ENCODE measurements around the gene SHISA9. TPM values are rescaled to one million over a fixed set of nuclear protein-coding genes. Genes with fewer than 3 reads are reported as not detected.

Gene SHISA9
- total RNA-seq, 1 donor from 2014 or later: 0.99 TPM

DNA sequence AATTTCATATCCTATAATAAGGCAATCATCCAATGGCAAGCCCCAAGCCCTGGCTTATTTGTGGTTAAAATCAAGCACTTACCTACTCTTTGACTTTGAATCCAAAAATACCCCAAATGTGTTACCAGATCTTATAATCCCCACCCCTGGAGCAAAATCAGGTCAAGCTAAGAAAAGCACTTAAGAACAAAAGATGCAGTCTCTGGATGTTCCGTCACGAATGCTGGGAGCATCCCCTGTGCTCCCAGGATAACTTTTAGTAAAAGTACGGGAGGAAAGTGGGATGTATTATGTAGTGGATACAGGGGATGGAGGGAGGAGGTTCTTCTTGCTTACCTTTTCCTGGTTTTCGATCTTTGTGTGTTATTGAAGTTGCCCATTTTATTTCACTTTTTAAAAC is 29.5 kb downstream of the SHISA9 start:
- intact Hi-C loops (cut with micrococcal nuclease): no loop called here
- ATAC-seq (no peak), DNase-seq (no peak)

DNA sequence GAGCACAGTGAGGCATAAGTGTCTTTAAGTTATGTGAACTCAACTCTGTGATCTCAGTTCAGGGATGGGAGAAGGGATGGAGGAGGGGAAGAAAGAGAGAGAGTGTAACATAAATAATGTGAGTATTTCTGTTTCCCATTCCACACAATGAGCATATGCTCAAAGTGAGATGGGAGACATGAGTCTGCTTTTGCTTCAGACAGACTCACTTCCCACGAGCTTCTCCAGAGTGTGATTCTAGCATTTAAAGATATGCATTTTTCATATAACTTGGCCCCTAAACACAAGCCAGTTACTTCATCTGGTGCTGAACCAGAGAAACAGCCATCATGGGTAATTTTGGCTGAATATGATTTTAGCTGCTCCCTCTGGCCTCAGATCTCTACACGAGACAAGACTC is 35.0 kb downstream of the SHISA9 start:
- intact Hi-C loops (cut with micrococcal nuclease): no loop called here
- DNase-seq: no peak
- no peak for ATAC-seq

DNA sequence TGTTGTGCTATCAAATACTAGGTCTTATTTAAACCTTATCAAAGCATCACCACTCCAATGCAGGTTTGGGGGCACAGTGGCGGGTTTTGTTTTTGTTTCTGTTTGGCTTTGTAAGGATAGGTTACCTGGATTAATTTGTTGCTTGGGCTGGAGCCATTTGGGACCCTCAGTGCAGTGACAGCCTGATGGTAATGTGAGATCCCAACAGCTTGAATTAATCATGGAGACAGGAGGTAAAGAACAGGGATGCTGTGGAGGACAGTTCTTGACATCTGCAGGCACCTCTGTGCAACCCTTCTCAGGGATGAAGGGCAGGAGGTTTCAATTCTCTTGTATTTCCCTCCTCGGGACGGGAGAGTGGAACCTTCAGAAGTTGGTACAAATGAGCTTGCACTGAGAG is 40.5 kb downstream of the SHISA9 start:
- intact Hi-C loops (cut with micrococcal nuclease): no loop called here
- ATAC-seq (no peak), DNase-seq (no peak)

DNA sequence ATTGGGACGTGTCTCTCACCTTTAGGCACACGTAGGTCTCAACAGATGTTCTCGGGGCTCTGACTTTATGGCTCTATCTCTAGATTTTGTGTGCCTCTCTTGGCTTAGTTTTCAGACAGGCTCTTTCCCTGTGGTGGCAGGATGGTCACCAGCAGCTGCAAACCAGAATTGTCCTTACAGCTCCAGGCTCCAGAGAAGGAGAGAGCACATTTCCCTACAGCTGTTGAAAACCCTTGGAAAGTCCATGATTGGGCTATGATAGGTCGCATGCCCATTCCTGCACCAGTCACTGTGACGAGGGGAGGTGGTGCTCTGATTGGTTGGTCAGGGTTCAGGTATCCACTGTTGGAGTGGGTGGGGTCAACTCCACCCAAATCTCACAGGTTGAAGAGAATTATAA is 41.5 kb downstream of the SHISA9 start:
- ATAC-seq (no peak), DNase-seq (no peak)
- intact Hi-C loops (cut with micrococcal nuclease): no loop called here

DNA sequence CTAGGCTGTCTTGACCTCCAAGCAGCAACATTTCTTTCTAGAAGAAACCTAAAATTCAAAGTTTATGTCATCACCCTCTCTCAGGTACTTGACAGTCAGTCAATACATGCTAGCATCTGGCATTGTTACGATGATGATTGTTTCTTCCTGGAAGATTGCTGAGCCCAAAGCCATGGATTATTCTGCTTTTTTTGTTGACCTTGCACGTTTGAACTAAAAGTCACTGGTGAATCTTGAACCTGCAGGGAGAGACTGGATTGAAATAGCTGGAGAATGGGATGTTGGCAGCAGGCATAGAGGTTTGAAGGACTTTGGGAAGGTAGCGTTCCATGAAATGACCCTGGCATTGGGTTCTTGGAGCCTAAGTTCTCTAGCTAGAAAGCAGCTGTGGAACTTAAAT is 42.9 kb downstream of the SHISA9 start:
- DNase-seq (no peak), ATAC-seq (no peak)
- intact Hi-C loops (cut with micrococcal nuclease): no loop called here

DNA sequence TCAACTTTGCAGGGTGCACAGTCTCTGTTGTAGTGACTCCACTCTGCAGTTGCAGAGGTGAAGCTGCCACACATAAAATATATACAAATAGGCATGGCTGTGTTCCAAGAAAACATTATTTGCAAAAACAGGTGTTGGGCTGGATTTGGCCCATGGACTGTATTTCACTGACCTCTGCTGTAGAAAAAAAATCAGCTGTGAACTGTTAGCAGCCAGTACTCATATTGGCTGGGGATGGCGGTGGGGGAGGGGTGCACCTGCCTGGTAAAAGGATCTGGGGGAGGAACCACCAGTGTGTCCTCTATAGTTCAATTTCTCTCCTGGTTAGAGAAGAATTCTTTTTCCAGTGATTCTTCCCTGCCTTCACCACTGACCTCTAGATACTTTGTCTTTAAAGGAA is 50.0 kb downstream of the SHISA9 start:
- no peak for DNase-seq
- no peak for ATAC-seq
- intact Hi-C loops (cut with micrococcal nuclease): no loop called here

DNA sequence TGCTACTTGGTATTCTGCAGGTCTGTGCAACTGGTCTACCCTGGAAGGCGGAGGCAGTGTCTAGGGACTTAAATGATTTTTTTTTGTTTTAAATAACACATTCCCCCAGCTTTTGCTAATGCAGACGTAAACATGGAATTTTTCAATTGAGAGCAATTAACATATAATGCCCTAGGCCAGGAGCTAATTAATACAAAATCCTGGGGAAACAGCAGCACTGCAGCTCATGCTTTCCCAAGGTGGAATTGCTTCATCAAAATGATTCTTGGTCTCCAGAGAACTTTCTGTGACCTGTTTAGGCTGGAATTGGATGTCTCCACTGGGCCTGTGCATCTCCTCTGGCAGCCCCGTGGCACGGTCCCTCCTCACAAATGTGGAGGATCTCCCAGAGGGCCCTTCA is 50.6 kb downstream of the SHISA9 start:
- intact Hi-C loops (cut with micrococcal nuclease): no loop called here
- ATAC-seq (no peak), DNase-seq (no peak)

DNA sequence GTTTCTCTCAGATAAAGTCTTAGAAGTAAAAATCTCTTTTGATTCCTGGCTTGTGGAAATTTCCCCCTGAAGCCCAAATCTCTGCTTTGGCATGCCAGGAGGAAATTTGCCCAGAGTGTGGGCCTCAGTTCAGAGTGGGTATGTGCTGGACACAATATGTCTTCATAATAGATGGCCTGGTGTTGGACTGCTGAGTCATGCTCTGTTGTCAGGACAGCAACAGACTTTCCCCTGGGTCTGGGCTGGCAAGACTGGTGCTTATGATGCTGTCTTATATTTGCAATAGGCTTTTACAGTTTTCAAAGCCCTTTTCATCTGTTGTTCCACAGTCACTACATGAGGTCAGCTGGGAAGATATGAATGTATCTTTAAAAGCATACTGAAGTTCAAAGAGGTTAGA is 57.0 kb downstream of the SHISA9 start:
- DNase-seq (no peak), ATAC-seq (no peak)
- intact Hi-C loops (cut with micrococcal nuclease): no loop called here

DNA sequence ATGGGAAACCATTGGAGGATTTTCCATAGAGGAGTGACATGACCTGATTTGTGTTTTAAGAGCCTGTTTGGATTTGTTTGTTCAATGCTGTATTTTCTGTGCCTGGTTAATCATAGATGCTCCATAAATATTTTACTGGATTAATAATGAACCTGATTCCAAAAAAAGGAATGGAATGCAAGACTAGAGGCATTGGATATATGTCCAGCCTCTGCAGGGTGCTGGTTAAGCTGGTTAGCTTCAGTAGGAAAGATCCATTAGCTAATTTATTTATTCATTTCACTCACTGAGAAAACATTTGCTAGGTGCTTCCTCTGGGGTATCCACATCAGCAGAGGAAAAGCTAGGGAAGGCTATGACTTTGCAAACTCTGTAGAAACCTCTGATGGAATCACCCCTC is 57.7 kb downstream of the SHISA9 start:
- intact Hi-C loops (cut with micrococcal nuclease): no loop called here
- ATAC-seq (no peak), DNase-seq (no peak)

DNA sequence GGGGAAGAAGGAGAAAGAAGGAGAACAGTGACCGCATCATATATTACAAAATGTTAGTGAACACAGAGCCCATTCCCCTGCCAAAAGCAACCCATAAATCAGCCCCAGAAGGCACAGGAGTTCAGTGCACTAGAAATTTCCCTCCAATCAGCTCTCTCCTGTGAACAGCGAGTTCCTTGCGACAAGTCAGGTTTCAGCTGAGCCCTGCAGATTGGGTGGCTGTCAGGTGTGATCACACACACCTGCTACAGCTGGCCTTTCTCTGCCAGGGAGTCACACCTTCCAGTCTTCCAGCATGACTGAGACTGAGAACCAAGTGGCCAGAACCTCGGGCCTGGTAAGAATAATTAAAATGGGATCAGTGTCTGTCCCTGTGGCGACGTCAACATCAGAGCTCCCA is 60.2 kb downstream of the SHISA9 start:
- intact Hi-C loops (cut with micrococcal nuclease): no loop called here
- ATAC-seq (no peak), DNase-seq (no peak)

DNA sequence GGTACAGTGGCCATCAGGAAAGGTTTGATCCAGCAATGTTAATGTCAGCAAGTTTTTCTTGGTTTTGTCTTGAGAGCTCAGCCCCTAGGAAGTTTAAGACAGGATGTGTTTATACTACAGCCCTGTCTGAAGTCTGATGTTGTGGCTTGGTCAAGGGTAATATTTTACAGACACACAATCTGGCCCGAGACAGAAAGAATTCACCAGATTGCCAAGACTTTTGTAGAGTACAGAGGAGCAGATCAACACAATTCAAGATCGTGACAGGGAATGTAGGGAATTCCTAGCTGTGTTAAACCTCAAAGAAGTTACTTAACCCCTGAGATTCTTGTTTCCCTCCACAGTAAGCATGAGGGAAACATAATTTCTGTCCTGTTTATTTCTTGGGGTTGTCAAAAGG is 63.1 kb downstream of the SHISA9 start:
- no peak for DNase-seq
- intact Hi-C loops (cut with micrococcal nuclease): no loop called here
- ATAC-seq: no peak

DNA sequence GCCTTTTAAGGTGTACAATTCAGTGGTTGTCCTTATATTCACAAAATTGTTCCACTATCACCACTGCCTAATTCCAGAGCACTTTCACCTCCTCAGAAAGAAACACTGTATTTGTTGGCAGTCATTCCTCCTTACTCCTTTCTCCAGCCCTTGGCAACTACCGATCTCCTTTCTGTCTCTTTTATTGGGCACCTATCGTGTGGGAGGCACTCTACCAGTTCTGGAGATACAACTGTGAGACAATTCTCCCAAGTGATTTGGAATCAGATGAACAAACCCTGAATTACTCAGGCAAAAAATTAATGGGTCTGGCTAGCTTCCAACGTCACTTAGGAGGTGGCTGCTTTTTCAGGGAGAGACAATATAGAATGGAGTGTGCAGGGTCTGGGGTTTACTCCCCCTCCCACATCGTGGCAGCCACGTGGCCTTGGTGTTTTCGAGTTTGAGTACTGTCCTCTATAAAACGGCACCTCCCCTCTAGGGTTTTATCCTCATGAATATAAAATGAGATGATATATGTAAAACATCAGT is 63.9 kb downstream of the SHISA9 start:
- intact Hi-C loops (cut with micrococcal nuclease): no loop called here
- DNase-seq (no peak), ATAC-seq (no peak)

DNA sequence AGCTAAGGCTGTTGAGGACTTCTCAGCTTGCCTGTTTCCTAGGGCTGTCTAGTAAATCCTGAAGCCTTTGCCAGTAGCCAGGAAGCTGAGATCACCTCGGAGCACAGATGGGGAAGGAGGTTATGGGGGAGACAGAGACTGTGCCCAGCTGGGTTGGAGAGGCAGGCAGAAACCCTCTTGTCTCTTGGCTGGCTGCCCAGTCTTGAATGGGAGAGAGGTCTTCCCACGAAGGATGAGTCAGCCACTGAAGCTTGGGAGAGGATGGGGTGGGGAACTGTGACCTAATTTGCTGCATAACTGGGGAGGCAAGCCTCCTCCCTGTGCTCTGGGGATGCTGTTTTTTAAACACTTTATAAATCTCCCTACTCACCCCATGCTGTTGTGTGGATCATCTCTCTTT is 69.8 kb downstream of the SHISA9 start:
- ATAC-seq: no peak
- DNase-seq: no peak
- intact Hi-C loops (cut with micrococcal nuclease): no loop called here

DNA sequence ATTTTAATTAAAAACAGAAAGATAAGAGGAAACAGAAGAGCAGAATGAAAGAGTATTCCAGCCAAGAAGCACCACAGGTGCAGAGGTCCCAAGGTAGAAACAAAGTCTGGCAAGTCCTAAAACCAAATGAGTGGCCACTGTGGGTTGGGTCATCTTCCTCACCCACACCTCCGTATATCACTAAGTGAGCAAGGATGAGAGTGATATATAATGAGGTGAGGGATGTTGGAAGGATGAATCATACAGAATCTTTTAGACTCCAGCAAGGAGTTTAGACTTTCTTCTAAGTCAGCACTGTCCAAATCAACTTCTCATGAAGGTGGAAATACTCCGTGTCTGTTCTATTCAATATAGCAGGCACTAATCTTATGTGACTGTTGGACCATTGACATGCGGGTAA is 70.8 kb downstream of the SHISA9 start:
- no peak for ATAC-seq
- intact Hi-C loops (cut with micrococcal nuclease): no loop called here

DNA sequence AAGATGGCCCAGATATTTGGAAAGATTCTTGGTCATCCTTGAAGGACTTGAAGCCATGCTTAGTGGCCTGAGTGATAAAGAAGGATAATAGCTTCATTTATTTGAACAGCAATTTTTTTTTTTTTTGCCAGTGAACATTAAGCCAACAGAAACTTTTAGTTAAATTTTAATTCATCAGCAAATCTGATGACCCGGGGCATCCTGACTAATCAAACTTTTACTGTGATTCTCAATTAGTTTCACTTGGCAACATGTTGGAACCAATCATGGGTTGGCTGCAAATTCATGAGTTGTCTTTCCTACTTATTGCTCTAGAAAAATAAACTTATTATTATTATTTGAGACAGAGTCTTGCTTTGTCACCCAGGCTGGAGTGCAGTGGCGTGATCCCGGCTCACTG is 74.4 kb downstream of the SHISA9 start:
- ATAC-seq (no peak), DNase-seq (no peak)
- intact Hi-C loops (cut with micrococcal nuclease): no loop called here

More for the DNA sequence above, 70.8 kb downstream of the SHISA9 start:
- no peak for DNase-seq

DNA sequence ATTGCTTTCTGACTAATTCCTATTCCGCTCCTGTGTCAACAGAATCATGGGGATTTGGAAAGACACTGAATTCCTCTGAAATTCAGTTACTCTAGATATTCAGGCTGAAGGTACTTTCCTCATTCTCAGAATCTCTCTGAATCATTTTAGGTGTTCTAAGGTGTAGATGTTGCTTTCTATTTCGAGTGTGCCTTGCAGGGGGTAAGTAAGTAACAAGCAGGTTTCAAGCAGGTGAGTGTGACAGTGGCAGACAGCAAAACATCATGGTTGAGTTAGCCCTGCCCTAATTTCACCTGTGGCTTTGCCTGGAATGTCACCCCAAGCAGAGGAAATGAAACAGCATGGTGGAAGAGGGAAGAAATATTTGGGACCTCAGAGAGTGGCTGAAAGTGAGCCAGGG is 75.1 kb downstream of the SHISA9 start:
- intact Hi-C loops (cut with micrococcal nuclease): no loop called here
- ATAC-seq (no peak), DNase-seq (no peak)

DNA sequence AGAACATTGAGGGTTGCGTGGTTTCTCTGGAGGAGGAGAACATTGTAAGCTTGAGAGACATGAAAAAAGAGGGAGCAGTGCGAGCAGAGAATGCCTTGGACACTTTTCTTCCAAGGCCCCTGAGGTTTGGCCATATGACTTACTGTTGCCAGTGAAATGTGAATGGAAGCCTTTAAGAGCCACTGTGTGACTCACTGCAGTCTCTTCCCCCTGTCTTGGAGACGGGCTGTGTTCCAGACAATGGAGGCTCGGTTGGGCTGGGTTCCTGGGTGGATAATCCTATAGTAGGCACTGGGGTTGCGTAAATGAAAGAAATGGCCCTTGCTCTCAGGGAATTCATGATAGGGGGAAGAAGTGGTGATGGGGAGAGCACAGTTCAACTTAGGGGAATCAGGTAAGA is 75.5 kb downstream of the SHISA9 start:
- intact Hi-C loops (cut with micrococcal nuclease): no loop called here
- ATAC-seq (no peak), DNase-seq (no peak)

DNA sequence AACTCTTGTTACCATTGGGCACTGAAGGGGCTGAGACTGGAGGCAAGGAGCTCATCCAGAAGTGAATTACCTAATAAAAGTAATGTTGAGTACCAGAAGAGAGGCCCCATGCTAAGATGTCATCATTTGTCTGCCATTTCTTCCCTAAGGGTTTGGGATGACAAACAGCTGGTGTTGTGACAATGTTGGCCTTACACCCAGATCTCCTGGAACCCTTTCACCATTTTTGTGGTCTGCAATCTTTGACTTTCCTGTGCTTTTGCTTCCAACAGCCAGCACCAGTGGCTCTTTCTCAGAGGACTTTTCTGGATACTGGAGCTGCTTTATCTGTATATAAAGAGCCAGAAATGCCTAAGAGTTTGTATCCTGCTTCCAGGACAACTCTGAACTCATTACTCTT is 84.1 kb downstream of the SHISA9 start:
- intact Hi-C loops (cut with micrococcal nuclease): no loop called here
- DNase-seq: no peak

DNA sequence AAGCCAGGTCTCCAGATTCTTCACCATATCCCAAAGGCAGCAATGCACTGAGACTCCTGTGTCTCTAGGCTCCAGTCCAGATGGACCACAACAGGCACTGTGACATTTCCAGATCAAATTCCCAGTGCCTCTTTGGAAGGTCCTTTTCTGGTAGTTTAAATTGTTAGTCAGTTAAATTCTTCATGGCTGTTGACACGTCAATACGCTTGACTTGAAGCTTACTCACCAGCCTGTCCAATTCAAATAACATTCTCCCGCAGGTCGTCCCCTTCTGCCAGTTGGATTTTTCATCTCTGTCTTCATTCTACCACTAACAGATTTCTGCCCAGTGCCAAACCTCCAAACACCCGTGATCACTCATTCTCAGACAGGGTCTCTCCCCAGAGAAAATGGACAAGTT is 86.7 kb downstream of the SHISA9 start:
- ATAC-seq: no peak
- intact Hi-C loops (cut with micrococcal nuclease): no loop called here
- no peak for DNase-seq

More for the DNA sequence above, 84.1 kb downstream of the SHISA9 start:
- ATAC-seq: no peak

DNA sequence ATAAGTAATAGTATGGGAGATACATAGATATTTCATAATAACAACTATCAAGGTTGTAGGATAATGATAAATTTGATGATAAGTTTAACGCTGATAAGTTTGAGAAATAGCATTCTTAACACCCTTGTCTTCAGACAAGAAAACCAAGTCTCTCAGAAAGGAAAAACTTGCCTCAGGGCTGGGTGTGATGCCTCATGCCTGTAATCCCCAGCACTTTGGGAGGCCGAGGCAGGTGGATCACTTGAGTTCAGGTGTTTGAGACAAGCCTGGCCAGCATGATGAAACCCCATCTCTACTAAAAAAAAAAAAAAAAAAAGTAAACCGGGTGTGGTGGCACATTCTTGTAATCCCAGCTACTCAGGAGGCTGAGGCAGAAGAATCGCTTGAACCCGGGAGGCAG is 90.7 kb downstream of the SHISA9 start:
- no peak for ATAC-seq
- DNase-seq: no peak
- intact Hi-C loops (cut with micrococcal nuclease): no loop called here

DNA sequence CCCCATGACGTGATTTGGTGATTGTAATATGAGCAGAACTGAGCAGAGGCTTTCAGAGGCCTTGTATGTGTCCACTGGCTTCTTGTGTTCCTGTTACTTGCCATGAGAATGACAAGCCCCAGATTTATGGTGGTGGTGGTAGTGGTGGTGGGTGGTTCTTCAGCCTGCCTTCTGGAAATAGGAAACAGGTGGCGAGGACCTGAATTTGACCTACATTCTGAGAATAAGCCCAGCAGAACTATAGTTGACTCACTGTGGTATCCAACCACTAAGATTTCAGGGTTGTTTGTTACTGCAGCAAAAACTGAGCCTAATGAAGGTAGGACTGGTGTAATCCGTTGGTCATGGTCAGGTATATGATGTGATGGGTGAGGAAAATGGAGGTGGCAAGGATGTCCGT is 93.0 kb downstream of the SHISA9 start:
- DNase-seq: no peak
- intact Hi-C loops (cut with micrococcal nuclease): no loop called here
- ATAC-seq: no peak

DNA sequence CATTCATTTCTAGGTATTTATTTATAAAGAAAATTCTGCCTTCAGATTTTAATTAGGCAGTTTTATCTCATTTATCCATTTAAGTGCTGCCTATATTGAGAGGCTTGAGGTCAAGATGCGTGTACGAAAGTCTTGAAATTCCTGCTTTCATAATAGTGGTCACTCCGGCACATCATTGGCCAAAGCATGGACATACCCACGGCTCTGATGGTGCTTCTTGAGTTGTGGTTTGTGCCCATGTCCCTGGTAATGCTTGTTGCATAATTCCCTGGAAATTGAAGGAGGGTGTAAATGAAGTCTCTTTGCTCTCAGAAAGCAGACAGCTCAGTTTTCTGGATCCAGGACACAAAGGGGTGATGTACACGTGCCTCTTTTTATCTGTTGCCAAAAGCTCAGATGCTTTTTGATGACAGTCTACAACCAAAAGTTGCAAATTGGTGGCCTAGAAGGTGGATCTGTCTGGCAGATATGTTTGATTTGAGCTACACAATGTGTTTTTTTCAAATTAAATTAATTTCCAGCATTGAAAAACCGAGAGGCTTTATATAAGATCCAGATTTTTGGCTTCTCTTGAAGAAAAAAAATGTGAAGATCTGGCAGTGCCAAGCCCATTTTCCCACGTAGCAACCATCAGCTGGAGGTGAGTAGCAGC is 94.4 kb downstream of the SHISA9 start:
- ATAC-seq (no peak), DNase-seq (no peak)
- intact Hi-C loops (cut with micrococcal nuclease): no loop called here

Data from left ventricle myocardium superior (tissue), 1 donor.